Tibial nerve (tissue), 4 donors: ENCODE results near the gene AURKA. TPM values are rescaled to one million over a fixed set of nuclear protein-coding genes. Genes with fewer than 3 reads are reported as not detected.

Experiments
- DNase-seq, 2 donors: peaks; one replicate each; pipeline ENCODE4 v3.0.0-alpha.2; 2019; ENCODE audit warnings: low spot score in 2 of 2
- H3K27ac ChIP-seq, 4 donors: fragments of 200-600 bp; sonication (generic) in 3 of 4; one replicate each; pipeline ENCODE4 v1.5.1; 2017 to 2019; ENCODE audit warnings: mild to moderate bottlenecking in 1 of 4
- H3K27me3 ChIP-seq, 2 donors: fragments of 200-600 bp; sonication (generic) in 1 of 2; one replicate each; pipeline versions ENCODE4 v1.5.1 to v1.6.0; 2017 to 2019
- H3K36me3 ChIP-seq, 3 donors: fragments of 200-600 bp; sonication (generic); one replicate each; pipeline ENCODE4 v1.5.1; 2018 to 2019
- H3K4me1 ChIP-seq, 4 donors: fragments of 200-600 bp; sonication (generic) in 3 of 4; one replicate each; pipeline ENCODE4 v1.5.1; 2017 to 2019
- H3K4me3 ChIP-seq, 4 donors: fragments of 200-600 bp; sonication (generic) in 3 of 4; one replicate each; pipeline ENCODE4 v1.5.1; 2017 to 2019; ENCODE audit warnings: mild to moderate bottlenecking in 1 of 4, moderate library complexity in 1 of 4
- H3K9me3 ChIP-seq, 4 donors: fragments of 200-600 bp; sonication (generic) in 3 of 4; one replicate each; pipeline ENCODE4 v1.5.1; 2017 to 2019
- CTCF ChIP-seq, 5 experiments: fragments of 200-600 bp in 3 of 5; fragments of 450-650 bp in 2 of 5; sonication (generic) in 3 of 5; IDR thresholded peaks; one replicate each; pipeline ENCODE4 v1.5.1; 2016 to 2019; ENCODE audit warnings: antibody characterized with exemption in 5 of 5, mild to moderate bottlenecking in 3 of 5, moderate library complexity in 2 of 5
- EP300 ChIP-seq, 2 donors: sonication (generic); formaldehyde crosslinking; IDR thresholded peaks; one replicate each; pipeline ENCODE4 v1.6.1; 2017; ENCODE audit warnings: antibody characterized with exemption in 2 of 2, mild to moderate bottlenecking in 1 of 2
- POLR2A ChIP-seq, 2 donors: fragments of 450-650 bp; IDR thresholded peaks; one replicate each; pipeline ENCODE4 v1.6.1; 2017; ENCODE audit warnings: antibody characterized with exemption in 2 of 2, mild to moderate bottlenecking in 2 of 2, moderate library complexity in 2 of 2
- whole genome bisulfite sequencing, 2 donors: methylation state at CpG; one replicate each; pipeline ENCODE4 v1.1.5; 2018; 5-methylcytosine and 5-hydroxymethylcytosine counted together
- total RNA-seq, 4 donors: library from RNA; depleted of rRNA; stranded (reverse); fragments of >200 nt; gene quantifications; one replicate each; pipeline ENCODE4 v1.1.0, GENCODE V29; 2016

The AURKA gene
- total RNA-seq, 4 donors from 2014 or later, result 0.42 to 4.3 (median 1.7) TPM

- 88 to 95% methylated on average over 4 of the region's 4 CpGs for WGBS, 2 donors
- Histone ChIP-seq H3K4me3 (no peak overlapping the region), H3K27me3 (no peaks in the 10 kb centered on the region), H3K9me3 (no peaks in the 10 kb centered on the region), H3K4me1 (peaks cover 0 to 29% (median 16%) of the 10 kb centered on the region in 4 donors), H3K27ac (no peak overlapping the region), H3K36me3 (peaks cover 0 to 3% (median 0%) of the 10 kb centered on the region in 3 donors)
- TF ChIP-seq CTCF (IDR thresholded peaks at IDR 0.05) (no peak), EP300 (IDR thresholded peaks at IDR 0.05) (no peak), POLR2A (IDR thresholded peaks at IDR 0.05) (no peak)
- no peak for DNase-seq
These were observed 3.1 kb downstream of the AURKA start for GRCh38 chr20:56388882-56389281.

- no peak for DNase-seq
- Histone ChIP-seq H3K27ac (no peak overlapping the region), H3K4me3 (no peak overlapping the region), H3K36me3 (peaks cover 0 to 3% (median 0%) of the 10 kb centered on the region in 3 donors), H3K4me1 (peaks cover 0 to 21% (median 8%) of the 10 kb centered on the region in 4 donors), H3K9me3 (no peaks in the 10 kb centered on the region), H3K27me3 (no peaks in the 10 kb centered on the region)
- TF ChIP-seq CTCF (IDR thresholded peaks at IDR 0.05), result no peak
- no peak for TF ChIP-seq EP300 (IDR thresholded peaks at IDR 0.05)
- no peak for TF ChIP-seq POLR2A (IDR thresholded peaks at IDR 0.05)
- 93 to 94% methylated on average over 6 of the region's 6 CpGs for WGBS, 2 donors
These were observed 5.8 kb downstream of the AURKA start for GRCh38 chr20:56386219-56386618.

- no peak for DNase-seq
- Histone ChIP-seq H3K9me3 (no peaks in the 10 kb centered on the region), H3K27me3 (no peaks in the 10 kb centered on the region), H3K36me3 (peaks cover 0 to 3% (median 0%) of the 10 kb centered on the region in 3 donors), H3K27ac (peak overlapping the region in 2 of 4 donors; percentile 32 to 51), H3K4me3 (no peak overlapping the region), H3K4me1 (peaks cover 0 to 15% (median 7%) of the 10 kb centered on the region in 4 donors)
- no peak for TF ChIP-seq CTCF (IDR thresholded peaks at IDR 0.05)
- no peak for TF ChIP-seq EP300 (IDR thresholded peaks at IDR 0.05)
- TF ChIP-seq POLR2A (IDR thresholded peaks at IDR 0.05), result no peak
- WGBS, 2 donors, result 91 to 92% methylated on average over 4 of the region's 4 CpGs
These were observed 6.9 kb downstream of the AURKA start for GRCh38 chr20:56385130-56385529.

- DNase-seq, result no peak
- Histone ChIP-seq H3K4me1 (peaks cover 0 to 15% (median 7%) of the 10 kb centered on the region in 4 donors), H3K27ac (peak overlapping the region in 1 of 4 donors; percentile 25), H3K4me3 (no peak overlapping the region), H3K27me3 (no peaks in the 10 kb centered on the region), H3K36me3 (peaks cover 0 to 3% (median 0%) of the 10 kb centered on the region in 3 donors), H3K9me3 (no peaks in the 10 kb centered on the region)
- 79 to 88% methylated on average over 8 of the region's 8 CpGs for WGBS, 2 donors
- TF ChIP-seq EP300 (IDR thresholded peaks at IDR 0.05) (no peak), POLR2A (IDR thresholded peaks at IDR 0.05) (no peak), CTCF (IDR thresholded peaks at IDR 0.05) (no peak)
These were observed 8.7 kb downstream of the AURKA start for GRCh38 chr20:56383334-56383733.

GRCh38 chr20:56382696-56383095 lies 9.3 kb downstream of the AURKA start:
- Histone ChIP-seq H3K27ac (peak overlapping the region in 1 of 4 donors; percentile 25), H3K27me3 (no peaks in the 10 kb centered on the region), H3K36me3 (peaks cover 0 to 3% (median 0%) of the 10 kb centered on the region in 3 donors), H3K9me3 (no peaks in the 10 kb centered on the region), H3K4me1 (peaks cover 0 to 15% (median 7%) of the 10 kb centered on the region in 4 donors), H3K4me3 (no peak overlapping the region)
- WGBS, 2 donors, result 56 to 65% methylated on average over 4 of the region's 4 CpGs
- TF ChIP-seq CTCF (IDR thresholded peaks at IDR 0.05), result no peak
- no peak for TF ChIP-seq POLR2A (IDR thresholded peaks at IDR 0.05)
- no peak for TF ChIP-seq EP300 (IDR thresholded peaks at IDR 0.05)
- no peak for DNase-seq
